HL-60 (cell line): ENCODE measurements around the gene SNX30.

ENCODE experiments used
- CTCF ChIP-seq: IDR thresholded peaks from one replicate; pipeline ENCODE4 v1.5.1; 2011; ENCODE audit warnings: low read length, control low read depth, inconsistent platforms; ENCODE audit not compliant: insufficient read depth
- POLR2AphosphoS5 ChIP-seq: IDR thresholded peaks from 2 replicates; pipeline ENCODE4 v1.6.1; 2012; ENCODE audit warnings: low read depth
- REST ChIP-seq: IDR thresholded peaks from 2 replicates; pipeline ENCODE4 v1.6.1; 2012; ENCODE audit warnings: low read depth; ENCODE audit not compliant: insufficient replicate concordance
- SPI1 ChIP-seq: IDR thresholded peaks from 2 replicates; pipeline ENCODE4 v1.6.1; 2012; ENCODE audit warnings: low read depth, mild to moderate bottlenecking, borderline replicate concordance

GRCh38 chr9:112833081-112833480, 82.5 kb downstream of the SNX30 start:
- TF ChIP-seq CTCF (no peak), REST (no peak), POLR2AphosphoS5 (no peak), SPI1 (no peak)
